Activated T-helper 2 cell treated with anti-CD3 and anti-CD28 coated beads, Interferon-gamma antibody, Interleukin-2, Interleukin-4, amounts not matched to agents 10 μg/mL and 5 μg/mL and 100 μg/mL, durations not matched to agents 14 hours and 24 hours and 36 hours (primary cell): ENCODE measurements around the gene VWA3A. TPM values are rescaled to one million over a fixed set of nuclear protein-coding genes. Genes with fewer than 3 reads are reported as not detected.
A peak's percentile ranks its signal among the peaks of the same experiment; 100 is the strongest.

Source experiments
- DNase-seq: peaks from one replicate; pipeline ENCODE4 v3.0.0; 2021; ENCODE audit warnings: low spot score
- H3K27ac Mint-ChIP-seq: one replicate; pipeline ENCODE4 v1.8.0; 2021; ENCODE audit warnings: mixed read lengths
- H3K27me3 Mint-ChIP-seq: one replicate; pipeline ENCODE4 v1.8.0; 2021; ENCODE audit warnings: low read depth, mixed read lengths
- H3K36me3 Mint-ChIP-seq: one replicate; pipeline ENCODE4 v1.8.0; 2021; ENCODE audit warnings: low read depth, mixed read lengths
- H3K4me1 Mint-ChIP-seq: one replicate; pipeline ENCODE4 v1.8.0; 2021; ENCODE audit warnings: low read depth, mixed read lengths
- H3K4me3 Mint-ChIP-seq: one replicate; pipeline ENCODE4 v1.8.0; 2021; ENCODE audit warnings: low read depth, mild to moderate bottlenecking, moderate library complexity, mixed read lengths
- H3K9me3 Mint-ChIP-seq: one replicate; pipeline ENCODE4 v1.8.0; 2021; ENCODE audit warnings: mixed read lengths
- intact Hi-C: fragments of 100-400 bp; cut with micrococcal nuclease; formaldehyde crosslinking; loops from one replicate; pipeline ENCODE4 v1.15.1; 2023
- total RNA-seq: library from RNA; stranded (reverse); gene quantifications from 2 replicates; pipeline ENCODE4 v1.2.3, GENCODE V29; 2022

VWA3A gene
- total RNA-seq, 1 donor from 2014 or later: 0.07 TPM

DNA sequence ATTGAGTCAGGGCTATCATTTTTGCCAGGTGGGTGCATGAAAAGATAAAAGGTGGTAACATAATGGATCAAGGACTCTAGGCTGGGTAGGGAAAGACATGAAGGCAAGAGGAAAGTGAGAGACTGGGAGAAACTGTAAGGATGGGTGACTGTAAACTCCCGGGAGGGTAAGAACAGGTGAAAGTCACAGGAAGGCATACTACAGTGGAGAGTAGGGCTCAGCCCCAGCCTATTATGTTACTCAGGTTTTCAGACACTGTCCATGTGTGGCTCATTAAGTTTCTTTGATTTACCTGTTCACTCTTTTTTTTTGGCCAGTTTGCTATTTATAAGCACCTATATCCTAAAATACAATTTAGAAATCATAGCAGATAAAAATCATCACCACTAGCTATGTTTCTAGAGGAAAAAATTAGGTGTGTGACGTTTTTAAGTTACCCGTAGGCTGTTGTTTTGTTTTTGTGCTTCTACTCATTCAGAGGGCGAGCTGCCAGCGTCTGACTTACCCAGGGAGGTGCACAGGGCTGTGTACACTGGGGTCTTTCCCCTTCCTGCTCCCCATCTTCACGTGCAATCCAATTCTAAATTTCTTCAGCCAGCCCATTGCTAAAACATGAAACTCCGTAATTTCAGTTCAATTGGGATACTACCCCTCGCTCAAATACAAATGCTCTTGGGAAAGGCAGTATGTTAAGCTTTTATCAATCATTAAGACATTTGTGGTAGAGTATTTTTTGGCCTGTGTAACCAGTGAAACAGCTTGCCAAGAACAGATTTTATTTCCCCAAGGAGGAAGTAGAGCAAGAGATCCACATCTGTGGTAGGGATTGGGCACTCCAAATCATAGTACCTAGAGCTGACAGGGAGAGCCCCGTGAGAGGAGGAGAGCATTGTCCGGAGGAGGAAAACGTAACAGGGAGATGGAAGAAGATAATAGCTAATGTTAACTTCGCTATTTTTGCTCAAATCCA, 21.7 kb upstream of the VWA3A start:
- Mint-ChIP-seq H3K4me3 (no peak overlapping the region), H3K9me3 (peaks cover 5% of the 10 kb centered on the region), H3K27me3 (no peaks in the 10 kb centered on the region), H3K27ac (no peak overlapping the region), H3K4me1 (no peaks in the 10 kb centered on the region), H3K36me3 (peaks cover 12% of the 10 kb centered on the region)
- no peak for DNase-seq
- intact Hi-C loops: no loop called here

- H3K9me3 Mint-ChIP-seq: peaks cover 5% of the 10 kb centered on the region
- no peak overlapping the region for H3K4me3 Mint-ChIP-seq
- H3K36me3 Mint-ChIP-seq: peaks cover 8% of the 10 kb centered on the region
- H3K27ac Mint-ChIP-seq: no peak overlapping the region
- H3K4me1 Mint-ChIP-seq: no peaks in the 10 kb centered on the region
- no peaks in the 10 kb centered on the region for H3K27me3 Mint-ChIP-seq
- intact Hi-C loops: no loop called here
- DNase-seq: no peak
Measured at GRCh38 chr16:22071331-22071910, 20.9 kb upstream of the VWA3A start.

- H3K4me1 Mint-ChIP-seq: peaks cover 3% of the 10 kb centered on the region
- H3K36me3 Mint-ChIP-seq: no peaks in the 10 kb centered on the region
- no peak overlapping the region for H3K4me3 Mint-ChIP-seq
- H3K27me3 Mint-ChIP-seq: no peaks in the 10 kb centered on the region
- no peaks in the 10 kb centered on the region for H3K9me3 Mint-ChIP-seq
- no peak overlapping the region for H3K27ac Mint-ChIP-seq
- intact Hi-C loops: no loop called here
- DNase-seq: no peak
Measured at GRCh38 chr16:22073350-22073749, 19.0 kb upstream of the VWA3A start.

DNA sequence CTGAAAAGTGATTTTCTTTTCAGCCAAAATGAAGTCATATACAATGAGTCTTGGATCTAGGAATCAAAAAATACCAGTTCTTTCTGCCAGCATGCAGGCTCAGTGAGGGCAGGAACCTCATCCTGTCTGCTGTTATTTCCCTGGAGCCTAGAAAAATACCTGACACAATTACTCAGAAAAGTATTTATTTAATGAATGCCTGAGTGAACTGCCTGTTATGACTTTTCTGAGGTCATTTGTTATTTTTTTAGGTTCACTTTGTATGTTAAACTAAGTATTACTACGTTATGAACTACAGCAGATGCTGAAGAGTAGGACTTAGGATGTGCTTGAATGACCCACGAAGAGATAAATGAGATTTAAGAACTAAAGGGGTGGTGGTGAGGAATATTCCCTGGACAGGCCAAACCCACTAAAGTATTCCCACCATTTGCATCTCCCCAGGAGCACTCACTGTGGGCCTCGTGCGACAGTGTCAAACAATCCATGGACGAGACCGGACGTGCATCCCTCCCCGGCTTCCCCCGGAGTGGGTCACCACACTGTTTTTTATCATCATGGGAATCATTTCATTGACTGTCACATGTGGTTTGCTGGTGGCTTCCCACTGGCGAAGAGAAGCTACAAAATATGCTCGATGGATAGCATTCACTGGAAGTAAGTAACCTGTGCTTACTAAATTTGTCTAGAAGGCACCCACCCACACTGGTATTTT, 17.1 kb upstream of the VWA3A start:
- H3K4me1 Mint-ChIP-seq: peaks cover 3% of the 10 kb centered on the region
- no peaks in the 10 kb centered on the region for H3K27me3 Mint-ChIP-seq
- no peaks in the 10 kb centered on the region for H3K9me3 Mint-ChIP-seq
- no peaks in the 10 kb centered on the region for H3K36me3 Mint-ChIP-seq
- DNase-seq: no peak
- no peak overlapping the region for H3K4me3 Mint-ChIP-seq
- intact Hi-C loops: no loop called here
- no peak overlapping the region for H3K27ac Mint-ChIP-seq

DNA sequence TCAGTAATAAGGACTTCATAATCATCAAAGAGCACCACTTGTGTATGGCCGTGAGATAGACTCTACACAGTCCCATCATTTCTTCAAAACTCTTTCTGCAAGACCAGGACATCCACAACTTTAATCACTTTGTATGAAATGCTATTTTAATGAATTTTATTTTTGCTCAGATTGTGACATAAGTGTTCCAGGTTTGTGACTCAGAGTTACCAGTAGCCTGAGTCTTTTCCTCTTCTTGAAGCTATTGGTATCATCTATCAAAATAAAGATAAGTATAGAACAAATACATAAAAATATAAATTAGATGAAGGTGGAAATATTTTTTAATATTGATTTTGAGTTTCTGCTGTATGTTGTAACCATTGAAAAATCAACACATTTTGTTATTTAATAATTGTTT, 16.6 kb upstream of the VWA3A start:
- Mint-ChIP-seq H3K27ac (no peak overlapping the region), H3K9me3 (no peaks in the 10 kb centered on the region)
- intact Hi-C loops: no loop called here

GRCh38 chr16:22077700-22078313, 14.5 kb upstream of the VWA3A start:
- intact Hi-C loops: loop anchor here (1.0 kb wide), 1 partner anchor 77 kb away; the partner anchor contains the start of gene PDZD9
- peak; percentile 53 for DNase-seq
- Mint-ChIP-seq H3K27me3 (no peaks in the 10 kb centered on the region), H3K9me3 (no peaks in the 10 kb centered on the region), H3K4me3 (no peak overlapping the region), H3K36me3 (peaks cover 6% of the 10 kb centered on the region), H3K4me1 (peaks cover 3% of the 10 kb centered on the region), H3K27ac (no peak overlapping the region)

More for the DNA sequence above, 16.6 kb upstream of the VWA3A start:
- H3K27me3 Mint-ChIP-seq: no peaks in the 10 kb centered on the region
- DNase-seq: no peak
- peaks cover 3% of the 10 kb centered on the region for H3K4me1 Mint-ChIP-seq
- no peak overlapping the region for H3K4me3 Mint-ChIP-seq
- H3K36me3 Mint-ChIP-seq: peaks cover 3% of the 10 kb centered on the region

DNA sequence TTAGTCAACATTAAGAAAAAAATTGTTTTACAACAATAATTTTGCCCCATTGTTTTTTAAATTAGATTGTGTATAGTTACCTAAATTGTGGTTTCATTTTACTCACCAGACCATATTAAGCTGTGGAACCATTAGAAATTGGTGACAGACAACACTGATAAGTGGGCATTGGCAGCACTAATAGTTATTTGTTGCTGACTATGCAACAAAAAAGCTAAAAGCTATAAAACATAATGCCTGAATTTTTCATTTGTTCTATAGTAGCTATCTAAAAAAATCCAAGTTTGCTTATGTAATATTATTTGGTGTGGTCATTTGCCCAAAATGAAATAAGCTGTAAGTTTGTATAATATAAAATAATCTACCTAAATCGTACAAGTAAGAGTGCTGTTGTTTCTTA, 13.7 kb upstream of the VWA3A start:
- Mint-ChIP-seq H3K9me3 (no peaks in the 10 kb centered on the region), H3K4me3 (no peak overlapping the region), H3K4me1 (peaks cover 3% of the 10 kb centered on the region), H3K27me3 (no peaks in the 10 kb centered on the region), H3K36me3 (peaks cover 6% of the 10 kb centered on the region), H3K27ac (no peak overlapping the region)
- no peak for DNase-seq
- intact Hi-C loops: no loop called here

GRCh38 chr16:22081050-22081449, 11.3 kb upstream of the VWA3A start:
- Mint-ChIP-seq H3K27me3 (no peaks in the 10 kb centered on the region), H3K9me3 (no peaks in the 10 kb centered on the region), H3K4me1 (peaks cover 3% of the 10 kb centered on the region), H3K4me3 (no peak overlapping the region), H3K36me3 (peaks cover 9% of the 10 kb centered on the region), H3K27ac (no peak overlapping the region)
- no peak for DNase-seq
- intact Hi-C loops: no loop called here

GRCh38 chr16:22086440-22086839, 5.9 kb upstream of the VWA3A start:
- Mint-ChIP-seq H3K4me1 (no peaks in the 10 kb centered on the region), H3K27me3 (no peaks in the 10 kb centered on the region), H3K4me3 (no peak overlapping the region), H3K27ac (no peak overlapping the region), H3K9me3 (no peaks in the 10 kb centered on the region), H3K36me3 (peaks cover 10% of the 10 kb centered on the region)
- intact Hi-C loops: no loop called here
- DNase-seq: no peak

GRCh38 chr16:22088642-22089041, 3.7 kb upstream of the VWA3A start:
- Mint-ChIP-seq H3K9me3 (no peaks in the 10 kb centered on the region), H3K36me3 (peaks cover 7% of the 10 kb centered on the region), H3K27me3 (no peaks in the 10 kb centered on the region), H3K27ac (no peak overlapping the region), H3K4me1 (no peaks in the 10 kb centered on the region), H3K4me3 (no peak overlapping the region)
- intact Hi-C loops: no loop called here
- DNase-seq: no peak

GRCh38 chr16:22089910-22090309, 2.4 kb upstream of the VWA3A start:
- no peak overlapping the region for H3K27ac Mint-ChIP-seq
- DNase-seq: no peak
- peaks cover under 1% of the 10 kb centered on the region for H3K27me3 Mint-ChIP-seq
- no peak overlapping the region for H3K4me3 Mint-ChIP-seq
- no peaks in the 10 kb centered on the region for H3K9me3 Mint-ChIP-seq
- peaks cover 7% of the 10 kb centered on the region for H3K36me3 Mint-ChIP-seq
- no peaks in the 10 kb centered on the region for H3K4me1 Mint-ChIP-seq
- intact Hi-C loops: loop anchor here (10.0 kb wide), 1 partner anchor 95 kb away; no protein-coding TSS in a partner anchor

DNA sequence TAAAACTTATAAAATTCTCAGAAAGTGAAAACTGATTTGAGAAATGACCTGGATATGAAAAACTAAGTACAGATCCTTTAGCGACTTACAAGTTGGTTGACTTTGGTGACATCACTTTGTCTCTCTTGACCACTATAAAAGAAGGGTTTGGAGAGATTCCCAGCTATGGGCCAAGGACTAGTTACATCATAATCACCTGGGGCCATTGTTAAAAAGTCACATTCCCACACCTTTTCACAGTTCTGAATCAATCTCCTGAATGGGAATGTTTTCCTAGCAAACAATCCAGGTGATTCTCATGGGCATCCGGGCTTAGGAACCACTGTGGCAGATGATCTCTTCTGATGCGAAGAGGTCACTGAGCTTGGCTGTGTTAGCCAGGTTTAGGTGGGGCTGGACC, 620 bp upstream of the VWA3A start:
- Mint-ChIP-seq H3K9me3 (no peaks in the 10 kb centered on the region), H3K27ac (no peak overlapping the region), H3K36me3 (no peaks in the 10 kb centered on the region), H3K4me1 (no peaks in the 10 kb centered on the region), H3K4me3 (no peak overlapping the region), H3K27me3 (peaks cover 7% of the 10 kb centered on the region)
- intact Hi-C loops: loop anchor here (10.0 kb wide), 1 partner anchor 93 kb away; no protein-coding TSS in a partner anchor
- DNase-seq: no peak
